A549 (cell line): ENCODE measurements around the gene ADAM8. TPM values are rescaled to one million over a fixed set of nuclear protein-coding genes. Genes with fewer than 3 reads are reported as not detected.

Experiments used
- ATAC-seq, 2 experiments: fragments of 200-7000 bp in 1 of 2; fragments of >200 bp in 1 of 2; cut with Nextera tagmentation in 1 of 2; cut with Tn5 transposase in 1 of 2; 3 replicates each; pipeline versions ENCODE4 v1.8.0 to v1.9.1; 2018 to 2020; ENCODE audit warnings: mild to moderate bottlenecking in 1 of 2, moderate library complexity in 1 of 2
- CTCF ChIA-PET: fragments of 300-600 bp; sonication (Branson Sonifier 250); formaldehyde crosslinking; extraction: SDS; loops from one replicate; lab custom pipeline; 2021; ENCODE audit warnings: antibody characterized with exemption, inconsistent platforms; lab: Yijun Ruan, JAX
- POLR2A ChIA-PET: fragments of 350-600 bp; formaldehyde crosslinking; extraction: SDS; loops from one replicate; lab custom pipeline; 2021; ENCODE audit warnings: antibody characterized with exemption, inconsistent platforms; lab: Yijun Ruan, JAX
- DNase-seq, 2 experiments: peaks; one replicate each; pipeline versions ENCODE4 v3.0.0 to v3.0.0-alpha.2; 2011 to 2016; ENCODE audit warnings: low read depth in 1 of 2, low spot score in 1 of 2
- FAIRE-seq: peaks from 2 replicates; lab custom pipeline; 2011; peaks lifted over from hg19 to GRCh38; lab: Jason Lieb, UNC
- H3K27ac ChIP-seq, 2 experiments: fragments of >200 bp; sonication (Bioruptor Twin); formaldehyde crosslinking; 3 replicates each; pipeline ENCODE4 v1.5.1; 2016 to 2017
- H3K4me1 ChIP-seq: fragments of >200 bp; sonication (Bioruptor Twin); formaldehyde crosslinking; 3 replicates; pipeline ENCODE4 v1.6.1; 2016
- H3K4me2 ChIP-seq: fragments of >200 bp; sonication (Bioruptor Twin); formaldehyde crosslinking; 3 replicates; pipeline ENCODE4 v1.6.1; 2016
- H3K4me3 ChIP-seq: fragments of >200 bp; sonication (Bioruptor Twin); formaldehyde crosslinking; 3 replicates; pipeline ENCODE4 v1.5.1; 2016
- H3K9me3 ChIP-seq: fragments of >200 bp; sonication (Bioruptor Twin); formaldehyde crosslinking; 3 replicates; pipeline ENCODE4 v1.6.1; 2016
- ATOH8 ChIP-seq: fragments of 250-450 bp; sonication (Bioruptor Pico); IDR thresholded peaks from 2 replicates; pipeline ENCODE4 v1.5.0; 2020; ENCODE audit warnings: low read depth, mild to moderate bottlenecking, moderate library complexity
- BCL3 ChIP-seq: fragments of >200 bp; sonication (Bioruptor Twin); formaldehyde crosslinking; IDR thresholded peaks from 3 replicates; pipeline ENCODE4 v1.6.1; 2016
- BHLHE40 ChIP-seq: IDR thresholded peaks from 2 replicates; pipeline ENCODE4 v1.6.1; 2012; ENCODE audit warnings: low read depth, low read length, inconsistent platforms
- CBX2 ChIP-seq: fragments of 200-600 bp; sonication (generic); IDR thresholded peaks from 2 replicates; pipeline ENCODE4 v1.6.1; 2016; ENCODE audit warnings: low read depth, mild to moderate bottlenecking, borderline replicate concordance
- CHD2 ChIP-seq: fragments of 150-350 bp; IDR thresholded peaks from 2 replicates; pipeline ENCODE4 v1.6.1; 2014; ENCODE audit warnings: low read length; ENCODE audit not compliant: partially characterized antibody
- CHD4 ChIP-seq: fragments of 200-600 bp; sonication (generic); IDR thresholded peaks from 2 replicates; pipeline ENCODE4 v1.6.1; 2016; ENCODE audit warnings: antibody characterized with exemption, mild to moderate bottlenecking, borderline replicate concordance
- E2F6 ChIP-seq: IDR thresholded peaks from 2 replicates; pipeline ENCODE4 v1.6.1; 2012; ENCODE audit warnings: low read depth, borderline replicate concordance
- EHF ChIP-seq: fragments of 250-450 bp; sonication (Bioruptor Pico); IDR thresholded peaks from 2 replicates; pipeline ENCODE4 v1.5.0; 2020; ENCODE audit warnings: mild to moderate bottlenecking
- EHMT2 ChIP-seq: fragments of 200-600 bp; sonication (generic); IDR thresholded peaks from 2 replicates; pipeline ENCODE4 v1.6.1; 2016; ENCODE audit warnings: antibody characterized with exemption, low read depth, mild to moderate bottlenecking, moderate library complexity
- EP300 ChIP-seq, 2 experiments: fragments of >200 bp; sonication (Bioruptor Twin); formaldehyde crosslinking; IDR thresholded peaks; 2 replicates in 1 of 2; 3 replicates in 1 of 2; pipeline ENCODE4 v1.6.1; 2016 to 2017
- ESRRA ChIP-seq: fragments of 150-350 bp; IDR thresholded peaks from 2 replicates; pipeline ENCODE4 v1.6.1; 2014; ENCODE audit warnings: mild to moderate bottlenecking, low read length, borderline replicate concordance
- FOSB ChIP-seq: fragments of 250-450 bp; sonication (Bioruptor Pico); IDR thresholded peaks from 2 replicates; pipeline ENCODE4 v1.5.0; 2020; ENCODE audit warnings: mild to moderate bottlenecking, moderate library complexity
- HOXB5 ChIP-seq: fragments of 250-450 bp; sonication (Bioruptor Pico); IDR thresholded peaks from 2 replicates; pipeline ENCODE4 v1.5.0; 2020; ENCODE audit warnings: mild to moderate bottlenecking, moderate library complexity
- JUN ChIP-seq, 2 experiments: fragments of >200 bp; sonication (Bioruptor Twin); formaldehyde crosslinking; IDR thresholded peaks; 2 replicates in 1 of 2; 3 replicates in 1 of 2; pipeline ENCODE4 v1.6.1; 2016 to 2017
- KDM1A ChIP-seq: fragments of 200-600 bp; sonication (generic); IDR thresholded peaks from 2 replicates; pipeline ENCODE4 v1.6.1; 2016; ENCODE audit warnings: low read depth, mild to moderate bottlenecking
- KDM5A ChIP-seq: fragments of 200-600 bp; sonication (generic); IDR thresholded peaks from 2 replicates; pipeline ENCODE4 v1.6.1; 2016; ENCODE audit warnings: antibody characterized with exemption, mild to moderate bottlenecking
- NR3C1 ChIP-seq: fragments of >200 bp; sonication (Bioruptor Twin); formaldehyde crosslinking; IDR thresholded peaks from 3 replicates; pipeline ENCODE4 v1.6.1; 2017
- PHF8 ChIP-seq: fragments of 200-600 bp; sonication (generic); IDR thresholded peaks from 2 replicates; pipeline ENCODE4 v1.6.1; 2016; ENCODE audit warnings: low read depth, mild to moderate bottlenecking, antibody characterized with exemption, moderate library complexity, borderline replicate concordance
- RAD21 ChIP-seq, 2 experiments: fragments of >200 bp in 1 of 2; sonication (Bioruptor Twin) in 1 of 2; formaldehyde crosslinking in 1 of 2; IDR thresholded peaks in 1 of 2; conservative IDR thresholded peaks in 1 of 2; 2 replicates in 1 of 2; 3 replicates in 1 of 2; pipeline ENCODE4 v1.6.1; 2012 to 2018; ENCODE audit warnings: inconsistent platforms in 1 of 2
- RARB ChIP-seq: fragments of 250-450 bp; sonication (Bioruptor Pico); IDR thresholded peaks from 2 replicates; pipeline ENCODE4 v1.8.0; 2021; ENCODE audit warnings: mild to moderate bottlenecking, moderate library complexity
- RCOR1 ChIP-seq: fragments of 150-350 bp; IDR thresholded peaks from 2 replicates; pipeline ENCODE4 v1.6.1; 2014; ENCODE audit warnings: antibody characterized with exemption, low read length, low read depth
- REST ChIP-seq: fragments of 200-600 bp; sonication (generic); IDR thresholded peaks from 2 replicates; pipeline ENCODE4 v1.6.1; 2016; ENCODE audit warnings: antibody characterized with exemption, mild to moderate bottlenecking, moderate library complexity
- RFX5 ChIP-seq: fragments of 450-650 bp; IDR thresholded peaks from 2 replicates; pipeline ENCODE4 v1.7.1; 2014; ENCODE audit warnings: antibody characterized with exemption, mild to moderate bottlenecking, moderate library complexity
- RNF2 ChIP-seq: fragments of 200-600 bp; sonication (generic); IDR thresholded peaks from 2 replicates; pipeline ENCODE4 v1.6.1; 2016; ENCODE audit warnings: low read depth, mild to moderate bottlenecking, antibody characterized with exemption, moderate library complexity, borderline replicate concordance
- TP53 ChIP-seq: fragments of 250-450 bp; sonication (Bioruptor Pico); IDR thresholded peaks from 2 replicates; pipeline ENCODE4 v1.5.0; 2021; ENCODE audit warnings: mild to moderate bottlenecking, moderate library complexity
- ZC3H11A ChIP-seq: fragments of 450-650 bp; IDR thresholded peaks from 2 replicates; pipeline ENCODE4 v1.6.1; 2014; ENCODE audit warnings: antibody characterized with exemption, mild to moderate bottlenecking
- ZFP36 ChIP-seq: fragments of 450-650 bp; IDR thresholded peaks from 2 replicates; pipeline ENCODE4 v1.6.1; 2014; ENCODE audit warnings: borderline replicate concordance; ENCODE audit not compliant: partially characterized antibody
- WGBS: methylation state at CpG from one replicate; pipeline ENCODE4 v1.1.6; 2017; ENCODE audit errors: missing lambda C conversion rate; 5-methylcytosine and 5-hydroxymethylcytosine counted together
- polyA plus RNA-seq, 4 experiments: library from polyadenylated mRNA; depleted of rRNA in 3 of 4; stranded (reverse); fragments of >200 nt; fragmentation: RNase III in 1 of 4; extraction: RNeasy Plus Mini Kit Qiagen cat#74134 plus additional on column Dnase treatment in 1 of 4; gene quantifications; 2 replicates in 3 of 4; 3 replicates in 1 of 4; pipeline ENCODE4 v1.2.3, GENCODE V29; 2011 to 2017

Gene ADAM8
- polyA plus RNA-seq, 2 of the 4 experiments (the other 2 are of a cell fraction) = 1.4 to 4.1 TPM

GRCh38 chr10:133227256-133227655, 49.4 kb downstream of the ADAM8 start:
- CTCF ChIA-PET = interaction anchor here (0.9 to 3.2 kb wide), 4 partner anchors 30 to 87 kb away, joined by 3 to 9 read pairs (median 3); no protein-coding TSS in a partner anchor
- 70% methylated on average over 20 of the region's 21 CpGs for WGBS
- no peak for DNase-seq
- FAIRE-seq = no peak
- no peak for TF ChIP-seq EHF
- no peak for TF ChIP-seq CBX2
- TF ChIP-seq ZFP36 = no peak
- no peak for TF ChIP-seq RCOR1
- TF ChIP-seq ZC3H11A = no peak
- no peak for TF ChIP-seq JUN (IDR thresholded peaks at IDR 0.05)
- TF ChIP-seq REST = no peak
- TF ChIP-seq KDM5A = no peak
- TF ChIP-seq BHLHE40 = no peak
- TF ChIP-seq TP53 (CRISPR knock-in tag) = no peak
- no peak for TF ChIP-seq BCL3
- TF ChIP-seq E2F6 = no peak
- TF ChIP-seq NR3C1 = no peak
- TF ChIP-seq KDM1A = no peak
- TF ChIP-seq ATOH8 (CRISPR knock-in tag) = no peak
- TF ChIP-seq EHMT2 = no peak
- TF ChIP-seq RFX5 = no peak
- TF ChIP-seq FOSB (CRISPR knock-in tag) = no peak
- no peak for TF ChIP-seq PHF8
- TF ChIP-seq EP300 (IDR thresholded peaks at IDR 0.05) = no peak
- Histone ChIP-seq H3K4me2 (no peak overlapping the region), H3K27ac (no peak overlapping the region), H3K4me1 (no peaks in the 10 kb centered on the region; the same call in 2 of the 3 replicates), H3K4me3 (no peak overlapping the region), H3K9me3 (no peaks in the 10 kb centered on the region)
- POLR2A ChIA-PET = no interaction called here
- no peak for ATAC-seq

DNA sequence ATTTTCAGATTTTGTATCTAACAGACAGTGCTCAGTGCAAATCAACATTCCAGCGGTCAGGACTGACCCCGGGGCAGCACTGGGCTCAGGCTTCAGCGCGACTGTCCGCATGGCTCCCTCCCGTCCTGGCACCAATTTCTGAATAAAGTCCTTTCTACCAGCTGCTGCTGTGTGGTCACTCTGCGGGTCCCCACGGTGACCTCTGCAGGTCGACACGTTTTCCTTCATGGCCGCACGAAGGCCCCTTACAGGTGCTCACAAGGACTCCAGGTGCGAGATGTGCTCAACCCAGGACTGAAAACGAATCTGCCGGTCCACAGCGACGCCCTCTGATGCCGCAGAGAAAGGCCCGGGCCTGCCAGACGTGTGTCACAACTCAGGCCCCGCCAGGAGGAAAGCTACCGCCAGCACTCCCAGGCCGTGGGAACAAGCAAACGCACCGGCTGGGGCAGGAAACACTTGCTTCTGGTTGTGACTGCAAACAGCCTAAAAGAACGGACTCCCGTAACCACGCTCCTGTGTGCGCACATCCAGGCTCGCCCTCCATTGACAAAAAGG, 50.3 kb downstream of the ADAM8 start:
- POLR2A ChIA-PET = no interaction called here
- ATAC-seq = no peak
- CTCF ChIA-PET = interaction anchor here (0.9 to 3.2 kb wide), 4 partner anchors 31 to 86 kb away, joined by 3 to 9 read pairs (median 3); no protein-coding TSS in a partner anchor
- TF ChIP-seq RAD21 (conservative IDR thresholded peaks at IDR 0.05 in 1 of 2, IDR thresholded peaks at IDR 0.05 in 1 of 2) (no peak), BHLHE40 (no peak), RCOR1 (no peak), RNF2 (no peak), JUN (IDR thresholded peaks at IDR 0.05) (no peak), HOXB5 (no peak), CHD4 (no peak), RARB (CRISPR knock-in tag) (no peak), CHD2 (no peak), ESRRA (no peak)
- FAIRE-seq = no peak
- no peaks in the 10 kb centered on the region for H3K9me3 ChIP-seq
- H3K27ac ChIP-seq = no peak overlapping the region
- 92% methylated on average over 18 of the region's 30 CpGs for WGBS
- no peak overlapping the region for H3K4me3 ChIP-seq
- no peaks in the 10 kb centered on the region; the same call in 2 of the 3 replicates for H3K4me1 ChIP-seq
- no peak overlapping the region for H3K4me2 ChIP-seq
- no peak for DNase-seq
